Measurements from ENCODE around the gene C1QTNF6.
"Not testable (repeated sequence)": the region's sequence is repeated elsewhere in the genome, so short reads cannot be mapped to it uniquely, and the experiment has no call there.

Gene C1QTNF6

GRCh38 chr22:37175414-37176281 is 12.4 kb downstream of the C1QTNF6 start:
- 87 to 90% methylated on average over 18 of the region's 18 CpGs for WGBS, 2 experiments

GRCh38 chr22:37174964-37175363 is 13.1 kb downstream of the C1QTNF6 start:
- Histone ChIP-seq H3K27me3 (ENCODE audit: control insufficient read depth, insufficient read depth, low read length, poor library complexity, severe bottlenecking) (no peaks in the 10 kb centered on the region), H3K27ac (ENCODE audit: insufficient read depth, low read depth, low read length, poor library complexity, severe bottlenecking) (no peak overlapping the region), H3K36me3 (ENCODE audit: control insufficient read depth, insufficient read depth, low read length) (no peaks in the 10 kb centered on the region), H3K4me1 (ENCODE audit: control insufficient read depth, insufficient read depth, low read length) (peaks cover 17% of the 10 kb centered on the region), H3K4me3 (ENCODE audit: insufficient read depth, low read depth, low read length) (no peak overlapping the region), H3K9me3 (ENCODE audit: control insufficient read depth, low read length) (no peaks in the 10 kb centered on the region)
- 90 to 92% methylated on average over 9 of the region's 9 CpGs for WGBS, 2 experiments

More at GRCh38 chr22:37175414-37176281, 12.4 kb downstream of the C1QTNF6 start:
- Histone ChIP-seq H3K9me3 (ENCODE audit: control insufficient read depth, low read length) (no peaks in the 10 kb centered on the region), H3K36me3 (ENCODE audit: control insufficient read depth, insufficient read depth, low read length) (no peaks in the 10 kb centered on the region), H3K4me3 (ENCODE audit: insufficient read depth, low read depth, low read length) (no peak overlapping the region), H3K4me1 (ENCODE audit: control insufficient read depth, insufficient read depth, low read length) (peaks cover 17% of the 10 kb centered on the region), H3K27me3 (ENCODE audit: control insufficient read depth, insufficient read depth, low read length, poor library complexity, severe bottlenecking) (no peaks in the 10 kb centered on the region), H3K27ac (ENCODE audit: insufficient read depth, low read depth, low read length, poor library complexity, severe bottlenecking) (no peak overlapping the region)

GRCh38 chr22:37173709-37174108 is 14.3 kb downstream of the C1QTNF6 start:
- Histone ChIP-seq H3K4me1 (ENCODE audit: control insufficient read depth, insufficient read depth, low read length) (peaks cover 11% of the 10 kb centered on the region), H3K27ac (ENCODE audit: insufficient read depth, low read depth, low read length, poor library complexity, severe bottlenecking) (no peak overlapping the region), H3K27me3 (ENCODE audit: control insufficient read depth, insufficient read depth, low read length, poor library complexity, severe bottlenecking) (no peaks in the 10 kb centered on the region), H3K4me3 (ENCODE audit: insufficient read depth, low read depth, low read length) (no peak overlapping the region), H3K9me3 (ENCODE audit: control insufficient read depth, low read length) (no peaks in the 10 kb centered on the region), H3K36me3 (ENCODE audit: control insufficient read depth, insufficient read depth, low read length) (no peaks in the 10 kb centered on the region)
- WGBS, 2 experiments: 92 to 94% methylated on average over 6 of the region's 6 CpGs

GRCh38 chr22:37172266-37173245 is 15.5 kb downstream of the C1QTNF6 start:
- Histone ChIP-seq H3K27me3 (ENCODE audit: control insufficient read depth, insufficient read depth, low read length, poor library complexity, severe bottlenecking) (no peaks in the 10 kb centered on the region), H3K9me3 (ENCODE audit: control insufficient read depth, low read length) (no peaks in the 10 kb centered on the region), H3K36me3 (ENCODE audit: control insufficient read depth, insufficient read depth, low read length) (no peaks in the 10 kb centered on the region), H3K4me1 (ENCODE audit: control insufficient read depth, insufficient read depth, low read length) (no peaks in the 10 kb centered on the region), H3K27ac (ENCODE audit: insufficient read depth, low read depth, low read length, poor library complexity, severe bottlenecking) (no peak overlapping the region), H3K4me3 (ENCODE audit: insufficient read depth, low read depth, low read length) (no peak overlapping the region)
- WGBS, 2 experiments: 89 to 90% methylated on average over 14 of the region's 14 CpGs

- 85 to 91% methylated on average over 5 of the region's 5 CpGs for WGBS, 2 experiments
Observed at GRCh38 chr22:37171662-37172061, 16.4 kb downstream of the C1QTNF6 start.

GRCh38 chr22:37170689-37171405 is 17.2 kb downstream of the C1QTNF6 start:
- not testable (repeated sequence) for H3K27me3 ChIP-seq (ENCODE audit: control insufficient read depth, insufficient read depth, low read length, poor library complexity, severe bottlenecking); H3K27ac ChIP-seq (ENCODE audit: insufficient read depth, low read depth, low read length, poor library complexity, severe bottlenecking); H3K9me3 ChIP-seq (ENCODE audit: control insufficient read depth, low read length); H3K4me3 ChIP-seq (ENCODE audit: insufficient read depth, low read depth, low read length); H3K4me1 ChIP-seq (ENCODE audit: control insufficient read depth, insufficient read depth, low read length); H3K36me3 ChIP-seq (ENCODE audit: control insufficient read depth, insufficient read depth, low read length)
- WGBS, 2 experiments: 94 to 95% methylated on average over 16 of the region's 16 CpGs

More at GRCh38 chr22:37171662-37172061, 16.4 kb downstream of the C1QTNF6 start:
- H3K27ac ChIP-seq (ENCODE audit: insufficient read depth, low read depth, low read length, poor library complexity, severe bottlenecking): no peak overlapping the region
- H3K4me3 ChIP-seq (ENCODE audit: insufficient read depth, low read depth, low read length): no peak overlapping the region
- no peaks in the 10 kb centered on the region for H3K9me3 ChIP-seq (ENCODE audit: control insufficient read depth, low read length)
- no peaks in the 10 kb centered on the region for H3K27me3 ChIP-seq (ENCODE audit: control insufficient read depth, insufficient read depth, low read length, poor library complexity, severe bottlenecking)
- H3K36me3 ChIP-seq (ENCODE audit: control insufficient read depth, insufficient read depth, low read length): no peaks in the 10 kb centered on the region
- H3K4me1 ChIP-seq (ENCODE audit: control insufficient read depth, insufficient read depth, low read length): no peaks in the 10 kb centered on the region

GRCh38 chr22:37169947-37170688 is 17.9 kb downstream of the C1QTNF6 start:
- no peak overlapping the region for H3K4me3 ChIP-seq (ENCODE audit: insufficient read depth, low read depth, low read length)
- WGBS, 2 experiments: 91 to 93% methylated on average over 10 of the region's 10 CpGs
- H3K27me3 ChIP-seq (ENCODE audit: control insufficient read depth, insufficient read depth, low read length, poor library complexity, severe bottlenecking): no peaks in the 10 kb centered on the region
- H3K27ac ChIP-seq (ENCODE audit: insufficient read depth, low read depth, low read length, poor library complexity, severe bottlenecking): no peak overlapping the region
- H3K4me1 ChIP-seq (ENCODE audit: control insufficient read depth, insufficient read depth, low read length): no peaks in the 10 kb centered on the region
- no peaks in the 10 kb centered on the region for H3K9me3 ChIP-seq (ENCODE audit: control insufficient read depth, low read length)
- H3K36me3 ChIP-seq (ENCODE audit: control insufficient read depth, insufficient read depth, low read length): no peaks in the 10 kb centered on the region

- Histone ChIP-seq H3K4me3 (ENCODE audit: insufficient read depth, low read depth, low read length) (no peak overlapping the region), H3K27me3 (ENCODE audit: control insufficient read depth, insufficient read depth, low read length, poor library complexity, severe bottlenecking) (no peaks in the 10 kb centered on the region), H3K36me3 (ENCODE audit: control insufficient read depth, insufficient read depth, low read length) (no peaks in the 10 kb centered on the region), H3K27ac (ENCODE audit: insufficient read depth, low read depth, low read length, poor library complexity, severe bottlenecking) (no peak overlapping the region), H3K9me3 (ENCODE audit: control insufficient read depth, low read length) (no peaks in the 10 kb centered on the region), H3K4me1 (ENCODE audit: control insufficient read depth, insufficient read depth, low read length) (no peaks in the 10 kb centered on the region)
- 82 to 85% methylated on average over 8 of the region's 8 CpGs for WGBS, 2 experiments
Observed at GRCh38 chr22:37169406-37169805, 18.6 kb downstream of the C1QTNF6 start.

- no peak overlapping the region for H3K27ac ChIP-seq (ENCODE audit: insufficient read depth, low read depth, low read length, poor library complexity, severe bottlenecking)
- no peaks in the 10 kb centered on the region for H3K4me1 ChIP-seq (ENCODE audit: control insufficient read depth, insufficient read depth, low read length)
- no peaks in the 10 kb centered on the region for H3K36me3 ChIP-seq (ENCODE audit: control insufficient read depth, insufficient read depth, low read length)
- H3K4me3 ChIP-seq (ENCODE audit: insufficient read depth, low read depth, low read length): no peak overlapping the region
- WGBS, 2 experiments: 85 to 88% methylated on average over 8 of the region's 8 CpGs
- H3K9me3 ChIP-seq (ENCODE audit: control insufficient read depth, low read length): no peaks in the 10 kb centered on the region
- H3K27me3 ChIP-seq (ENCODE audit: control insufficient read depth, insufficient read depth, low read length, poor library complexity, severe bottlenecking): no peaks in the 10 kb centered on the region
Observed at GRCh38 chr22:37167981-37168647, 19.9 kb downstream of the C1QTNF6 start.

All from ectodermal cell (in vitro differentiated cells).